ENCODE data around the gene TCP11L1. TPM values are rescaled to one million over a fixed set of nuclear protein-coding genes. Genes with fewer than 3 reads are reported as not detected.

The TCP11L1 gene
- total and polyA plus RNA-seq, 4 donors: 2.9 to 11.7 (median 6.9) TPM

GRCh38 chr11:33025339-33025722 lies 14.0 kb upstream of the TCP11L1 start:
- no peaks in the 10 kb centered on the region for H3K9me3 ChIP-seq (ENCODE audit: control insufficient read depth in 4 of 4, low read length in 3 of 4)
- 92% methylated on average over 3 of the region's 3 CpGs for WGBS
- peaks cover 4 to 29% (median 13%) of the 10 kb centered on the region in 4 donors for H3K4me1 ChIP-seq (ENCODE audit: control insufficient read depth in 4 of 4, insufficient read depth in 4 of 4, low read length in 3 of 4)
- DNase-seq (ENCODE audit: low spot score): no peak
- TF ChIP-seq JUND (IDR thresholded peaks at IDR 0.05): no peak
- TF ChIP-seq HNF4A (conservative IDR thresholded peaks at IDR 0.05): no peak
- no peak for TF ChIP-seq YY1 (IDR thresholded peaks at IDR 0.05)
- no peak for TF ChIP-seq ATF3 (IDR thresholded peaks at IDR 0.05)
- no peak for TF ChIP-seq TAF1 (conservative IDR thresholded peaks at IDR 0.05)
- no peak for TF ChIP-seq CTCF (IDR thresholded peaks at IDR 0.05; ENCODE audit: low read depth, low read length, missing input control)
- TF ChIP-seq REST (IDR thresholded peaks at IDR 0.05): no peak
- no peak for TF ChIP-seq NR2F2 (IDR thresholded peaks at IDR 0.05)
- no peak for TF ChIP-seq FOXA1 (IDR thresholded peaks at IDR 0.05)
- TF ChIP-seq GABPA (IDR thresholded peaks at IDR 0.05 in 1 of 2, conservative IDR thresholded peaks at IDR 0.05 in 1 of 2): no peak
- no peak for TF ChIP-seq EGR1 (IDR thresholded peaks at IDR 0.05; ENCODE audit: low read depth in 2 of 2)
- TF ChIP-seq RXRA (IDR thresholded peaks at IDR 0.05): no peak
- TF ChIP-seq MAX (IDR thresholded peaks at IDR 0.05): no peak
- no peak for TF ChIP-seq FOXA2 (IDR thresholded peaks at IDR 0.05)
- TF ChIP-seq HNF4G (IDR thresholded peaks at IDR 0.05): no peak
- no peak for TF ChIP-seq RAD21 (IDR thresholded peaks at IDR 0.05)
- no peak for TF ChIP-seq ZBTB33 (IDR thresholded peaks at IDR 0.05)
- no peak for TF ChIP-seq SP1 (IDR thresholded peaks at IDR 0.05)
- H3K27me3 ChIP-seq (ENCODE audit: control insufficient read depth in 4 of 4, insufficient read depth in 4 of 4, low read length in 3 of 4): no peaks in the 10 kb centered on the region
- H3K27ac ChIP-seq (ENCODE audit: low read depth in 1 of 2, low read length in 2 of 2): no peak overlapping the region
- H3K9ac ChIP-seq (ENCODE audit: low read depth in 1 of 2, low read length in 2 of 2): no peak overlapping the region
- no peak overlapping the region for H3K4me3 ChIP-seq (ENCODE audit: low read depth in 1 of 3, low read length in 3 of 3)
- peaks cover 1 to 27% (median 15%) of the 10 kb centered on the region in 4 donors for H3K36me3 ChIP-seq (ENCODE audit: control insufficient read depth in 4 of 4, insufficient read depth in 3 of 4, low read depth in 1 of 4, low read length in 3 of 4)

Measured in liver (tissue), 9 donors.